ENCODE measurements around the gene RAB31. TPM values are rescaled to one million over a fixed set of nuclear protein-coding genes. Genes with fewer than 3 reads are reported as not detected.

RAB31 gene
- total RNA-seq, 1 experiment from 2014 or later: 32.9 TPM

- H3K27ac Mint-ChIP-seq: peak overlapping the region; percentile 62; the same call in 1 of the 2 replicates
- CTCF ChIA-PET: no interaction called here
- peaks cover 13% of the 10 kb centered on the region for H3K9me3 Mint-ChIP-seq
- ATAC-seq (no peak), DNase-seq (ENCODE audit: low spot score) (no peak)
- H3K36me3 Mint-ChIP-seq: peaks cover 11% of the 10 kb centered on the region
- POLR2A ChIA-PET: no interaction called here
- H3K4me1 Mint-ChIP-seq: peaks cover 52% of the 10 kb centered on the region
- no peak for TF ChIP-seq ZNF532 (CRISPR knock-in tag; IDR thresholded peaks at IDR 0.05; ENCODE audit: borderline replicate concordance)
- TF ChIP-seq ETV6 (CRISPR knock-in tag; IDR thresholded peaks at IDR 0.05): no peak
- no peak for TF ChIP-seq ZMAT4 (CRISPR knock-in tag; IDR thresholded peaks at IDR 0.05)
- TF ChIP-seq EMX1 (CRISPR knock-in tag; IDR thresholded peaks at IDR 0.05): no peak
- TF ChIP-seq JUN (CRISPR knock-in tag; IDR thresholded peaks at IDR 0.05): no peak
- no peak for TF ChIP-seq FOXP1 (CRISPR knock-in tag; IDR thresholded peaks at IDR 0.05; ENCODE audit: borderline replicate concordance)
- no peak for TF ChIP-seq CDX4 (CRISPR knock-in tag; IDR thresholded peaks at IDR 0.05; ENCODE audit: borderline replicate concordance)
- TF ChIP-seq GRHL2 (CRISPR knock-in tag; IDR thresholded peaks at IDR 0.05; ENCODE audit: insufficient replicate concordance, severe bottlenecking): no peak
- TF ChIP-seq OVOL2 (CRISPR knock-in tag; IDR thresholded peaks at IDR 0.05; ENCODE audit: borderline replicate concordance): no peak
- no peak for TF ChIP-seq ZNF512 (CRISPR knock-in tag; IDR thresholded peaks at IDR 0.05; ENCODE audit: borderline replicate concordance)
- TF ChIP-seq ARID4B (CRISPR knock-in tag; IDR thresholded peaks at IDR 0.05; ENCODE audit: borderline replicate concordance): no peak
- TF ChIP-seq ZNF263 (CRISPR knock-in tag; IDR thresholded peaks at IDR 0.05; ENCODE audit: low read depth): no peak
- no peak for TF ChIP-seq USF2 (CRISPR knock-in tag; IDR thresholded peaks at IDR 0.05)
- no peak for TF ChIP-seq USF1 (CRISPR knock-in tag; IDR thresholded peaks at IDR 0.05)
- no peak for TF ChIP-seq FOXJ3 (CRISPR knock-in tag; IDR thresholded peaks at IDR 0.05; ENCODE audit: borderline replicate concordance)
- TF ChIP-seq KAT7 (CRISPR knock-in tag; IDR thresholded peaks at IDR 0.05; ENCODE audit: borderline replicate concordance): no peak
- no peak for TF ChIP-seq E2F4 (CRISPR knock-in tag; IDR thresholded peaks at IDR 0.05; ENCODE audit: borderline replicate concordance, low read depth)
- H3K4me3 Mint-ChIP-seq: no peak overlapping the region
- no peaks in the 10 kb centered on the region for H3K27me3 Mint-ChIP-seq (ENCODE audit: low read depth)
These were observed 96.5 kb downstream of the RAB31 start for GRCh38 chr18:9804517-9805104.

Data from WTC11 (cell line).